Keratinocyte (primary cell): ENCODE results near the gene GNPAT.

ENCODE experiments used
- EZH2 ChIP-seq: IDR thresholded peaks from one replicate; pipeline ENCODE4 v1.6.1; 2012; ENCODE audit warnings: inconsistent platforms, mild to moderate bottlenecking, low read length, moderate library complexity
- TF ChIP-seq, protein P1 (sequence below), 3 experiments: IDR thresholded peaks in 1 of 3; conservative IDR thresholded peaks in 1 of 3; optimal IDR thresholded peaks in 1 of 3; 2 replicates in 2 of 3; 3 replicates in 1 of 3; pipeline versions ENCODE3 to v1.5.1; 2011; ENCODE audit warnings: low read length in 3 of 3, mild to moderate bottlenecking in 3 of 3, moderate library complexity in 2 of 3, control low read depth in 1 of 3, inconsistent platforms in 1 of 3; ENCODE audit not compliant: insufficient read depth in 2 of 3; ENCODE audit errors: extremely low read depth in 1 of 3

DNA sequence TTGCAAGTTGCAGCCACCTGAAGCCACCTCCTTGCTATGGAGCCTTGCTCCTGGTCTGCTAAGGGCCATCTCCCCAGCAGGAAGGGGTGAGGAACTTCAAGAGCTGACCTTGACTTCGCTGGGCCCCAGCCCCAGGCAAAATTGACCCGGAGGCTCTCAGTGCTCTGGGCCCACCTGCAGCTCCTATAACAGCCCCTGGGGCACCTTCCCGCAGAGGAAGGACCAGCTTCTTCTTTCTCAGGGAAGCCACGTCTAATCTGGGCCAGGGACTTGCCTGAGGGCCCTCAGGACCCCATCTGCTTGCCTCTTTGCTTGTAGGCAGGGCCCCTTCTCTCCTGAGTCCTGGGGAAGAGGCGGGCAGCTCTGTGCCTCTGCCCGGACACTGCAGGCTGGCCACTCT, 30.9 kb upstream of the GNPAT start:
- TF ChIP-seq, protein P1, sequence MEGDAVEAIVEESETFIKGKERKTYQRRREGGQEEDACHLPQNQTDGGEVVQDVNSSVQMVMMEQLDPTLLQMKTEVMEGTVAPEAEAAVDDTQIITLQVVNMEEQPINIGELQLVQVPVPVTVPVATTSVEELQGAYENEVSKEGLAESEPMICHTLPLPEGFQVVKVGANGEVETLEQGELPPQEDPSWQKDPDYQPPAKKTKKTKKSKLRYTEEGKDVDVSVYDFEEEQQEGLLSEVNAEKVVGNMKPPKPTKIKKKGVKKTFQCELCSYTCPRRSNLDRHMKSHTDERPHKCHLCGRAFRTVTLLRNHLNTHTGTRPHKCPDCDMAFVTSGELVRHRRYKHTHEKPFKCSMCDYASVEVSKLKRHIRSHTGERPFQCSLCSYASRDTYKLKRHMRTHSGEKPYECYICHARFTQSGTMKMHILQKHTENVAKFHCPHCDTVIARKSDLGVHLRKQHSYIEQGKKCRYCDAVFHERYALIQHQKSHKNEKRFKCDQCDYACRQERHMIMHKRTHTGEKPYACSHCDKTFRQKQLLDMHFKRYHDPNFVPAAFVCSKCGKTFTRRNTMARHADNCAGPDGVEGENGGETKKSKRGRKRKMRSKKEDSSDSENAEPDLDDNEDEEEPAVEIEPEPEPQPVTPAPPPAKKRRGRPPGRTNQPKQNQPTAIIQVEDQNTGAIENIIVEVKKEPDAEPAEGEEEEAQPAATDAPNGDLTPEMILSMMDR (optimal IDR thresholded peaks at IDR 0.05 in 1 of 3, IDR thresholded peaks at IDR 0.05 in 1 of 3, conservative IDR thresholded peaks at IDR 0.05 in 1 of 3; ENCODE audit: extremely low read depth in 1 of 3, insufficient read depth in 2 of 3, low read length in 3 of 3), result no peak
- TF ChIP-seq EZH2, result no peak
